Cardiac muscle cell (in vitro differentiated cells and primary cell): Measurements from ENCODE around the gene TNFRSF25. TPM values are rescaled to one million over a fixed set of nuclear protein-coding genes. Genes with fewer than 3 reads are reported as not detected.
"Not testable (repeated sequence)": the region's sequence is repeated elsewhere in the genome, so short reads cannot be mapped to it uniquely, and the experiment has no call there.

Experiments
- DNase-seq, 2 donors: peaks; one replicate each; pipeline versions ENCODE4 v3.0.0 to v3.0.0-alpha.2; 2010 to 2017; ENCODE audit warnings: low read depth in 1 of 2, low spot score in 1 of 2
- H3K27ac ChIP-seq: fragments of 200-600 bp; sonication (generic); 2 replicates; pipeline ENCODE4 v1.5.1; 2016
- H3K27me3 ChIP-seq: fragments of 200-600 bp; sonication (generic); 2 replicates; pipeline ENCODE4 v1.6.0; 2016; ENCODE audit warnings: control low read depth
- H3K36me3 ChIP-seq: fragments of 200-600 bp; sonication (generic); 2 replicates; pipeline ENCODE4 v1.5.1; 2016; ENCODE audit warnings: control low read depth
- H3K4me1 ChIP-seq: fragments of 200-600 bp; sonication (generic); 2 replicates; pipeline ENCODE4 v1.8.1; 2017; ENCODE audit warnings: low read depth, mild to moderate bottlenecking, mixed run types
- H3K4me3 ChIP-seq: fragments of 200-600 bp; sonication (generic); 2 replicates; pipeline ENCODE4 v1.5.1; 2016; ENCODE audit warnings: mild to moderate bottlenecking
- H3K9me3 ChIP-seq: fragments of 200-600 bp; sonication (generic); 2 replicates; pipeline ENCODE4 v1.5.1; 2017; ENCODE audit warnings: low read depth, mild to moderate bottlenecking, control low read depth
- CTCF ChIP-seq: IDR thresholded peaks from 2 replicates; pipeline ENCODE4 v1.5.1; 2012; ENCODE audit warnings: low read depth, mild to moderate bottlenecking, low read length
- polyA plus RNA-seq: library from polyadenylated mRNA; unstranded; fragments of >200 nt; fragmentation: Nextera tagmentation; extraction: Ambion mirVana; gene quantifications from 2 replicates; pipeline ENCODE4 v1.2.1, GENCODE V29; 2016
- total RNA-seq: library from RNA; depleted of rRNA; stranded (reverse); fragments of >200 nt; gene quantifications from 2 replicates; pipeline ENCODE4 v1.2.3, GENCODE V29; 2016

Gene TNFRSF25
- total and polyA plus RNA-seq, 2 experiments from 2014 or later = 11.8 to 31.4 TPM

- Histone ChIP-seq H3K4me1 (no peaks in the 10 kb centered on the region), H3K27ac (no peak overlapping the region), H3K27me3 (peaks cover 29% of the 10 kb centered on the region), H3K9me3 (no peaks in the 10 kb centered on the region), H3K36me3 (no peaks in the 10 kb centered on the region), H3K4me3 (no peak overlapping the region)
- no peak for DNase-seq
- TF ChIP-seq CTCF = no peak
Observed at GRCh38 chr1:6435547-6435946, 30.4 kb downstream of the TNFRSF25 start.

GRCh38 chr1:6435129-6435528 is 30.8 kb downstream of the TNFRSF25 start:
- no peaks in the 10 kb centered on the region for H3K4me1 ChIP-seq
- no peak overlapping the region for H3K4me3 ChIP-seq
- H3K36me3 ChIP-seq = no peaks in the 10 kb centered on the region
- TF ChIP-seq CTCF = no peak
- peaks cover 26% of the 10 kb centered on the region for H3K27me3 ChIP-seq
- H3K27ac ChIP-seq = no peak overlapping the region
- no peak for DNase-seq
- no peaks in the 10 kb centered on the region for H3K9me3 ChIP-seq

GRCh38 chr1:6434186-6434585 is 31.8 kb downstream of the TNFRSF25 start:
- Histone ChIP-seq H3K27me3 (peaks cover 17% of the 10 kb centered on the region), H3K36me3 (no peaks in the 10 kb centered on the region), H3K9me3 (no peaks in the 10 kb centered on the region), H3K27ac (no peak overlapping the region), H3K4me1 (no peaks in the 10 kb centered on the region), H3K4me3 (no peak overlapping the region)
- DNase-seq = no peak
- TF ChIP-seq CTCF = no peak

GRCh38 chr1:6431645-6432579 is 34.1 kb downstream of the TNFRSF25 start:
- H3K9me3 ChIP-seq, H3K4me1 ChIP-seq, H3K36me3 ChIP-seq, H3K27ac ChIP-seq, DNase-seq, H3K4me3 ChIP-seq: not testable (repeated sequence)
- peaks cover 24% of the 10 kb centered on the region for H3K27me3 ChIP-seq

- not testable (repeated sequence) for H3K4me1 ChIP-seq, H3K36me3 ChIP-seq, H3K4me3 ChIP-seq, H3K9me3 ChIP-seq, DNase-seq, H3K27ac ChIP-seq
- peaks cover 34% of the 10 kb centered on the region for H3K27me3 ChIP-seq
Observed at GRCh38 chr1:6429660-6430411, 36.1 kb downstream of the TNFRSF25 start.

GRCh38 chr1:6428453-6428852 is 37.5 kb downstream of the TNFRSF25 start:
- not testable (repeated sequence) for DNase-seq, H3K9me3 ChIP-seq, H3K36me3 ChIP-seq, H3K4me1 ChIP-seq, H3K27ac ChIP-seq, H3K4me3 ChIP-seq
- peaks cover 47% of the 10 kb centered on the region for H3K27me3 ChIP-seq
